ENCODE data around the gene SUGT1. TPM values are rescaled to one million over a fixed set of nuclear protein-coding genes. Genes with fewer than 3 reads are reported as not detected.

The SUGT1 gene
- total RNA-seq, 1 donor from 2014 or later = 49.8 TPM

GRCh38 chr13:52737965-52738364 is 85.3 kb downstream of the SUGT1 start:
- TF ChIP-seq CTCF (IDR thresholded peaks at IDR 0.05; ENCODE audit: insufficient read depth, low read length, poor library complexity, severe bottlenecking) = no peak
- H3K27me3 ChIP-seq (ENCODE audit: control insufficient read depth, insufficient read depth, low read length) = peaks cover 26% of the 10 kb centered on the region
- H3K36me3 ChIP-seq (ENCODE audit: control insufficient read depth, insufficient read depth, low read length) = no peaks in the 10 kb centered on the region
- H3K4me3 ChIP-seq (ENCODE audit: low read depth, low read length) = no peak overlapping the region
- DNase-seq (ENCODE audit: low read depth) = no peak

- Histone ChIP-seq H3K36me3 (ENCODE audit: control insufficient read depth, insufficient read depth, low read length) (no peaks in the 10 kb centered on the region), H3K4me3 (ENCODE audit: low read depth, low read length) (no peak overlapping the region), H3K27me3 (ENCODE audit: control insufficient read depth, insufficient read depth, low read length) (peaks cover 26% of the 10 kb centered on the region)
- DNase-seq (ENCODE audit: low read depth) = no peak
- peak; percentile 11 for TF ChIP-seq CTCF (IDR thresholded peaks at IDR 0.05; ENCODE audit: insufficient read depth, low read length, poor library complexity, severe bottlenecking)
Measured at GRCh38 chr13:52738719-52739467, 86.3 kb downstream of the SUGT1 start.

- peaks cover 26% of the 10 kb centered on the region for H3K27me3 ChIP-seq (ENCODE audit: control insufficient read depth, insufficient read depth, low read length)
- no peak within 1 kb of the TSS for H3K4me3 ChIP-seq (ENCODE audit: low read depth, low read length)
- TF ChIP-seq CTCF (IDR thresholded peaks at IDR 0.05; ENCODE audit: insufficient read depth, low read length, poor library complexity, severe bottlenecking) = no peak
- no peak for DNase-seq (ENCODE audit: low read depth)
- no peaks in the 10 kb centered on the region for H3K36me3 ChIP-seq (ENCODE audit: control insufficient read depth, insufficient read depth, low read length)
Measured at GRCh38 chr13:52739468-52740071, 86.9 kb downstream of the SUGT1 start, which contains the start of gene CNMD. Gene CNMD, minus strand, starts transcription at chr13:52739820. Its CDS starts 119 bp downstream, at chr13:52739701.

GRCh38 chr13:52743569-52743968 is 90.9 kb downstream of the SUGT1 start:
- TF ChIP-seq CTCF (IDR thresholded peaks at IDR 0.05; ENCODE audit: insufficient read depth, low read length, poor library complexity, severe bottlenecking) = no peak
- H3K36me3 ChIP-seq (ENCODE audit: control insufficient read depth, insufficient read depth, low read length) = no peaks in the 10 kb centered on the region
- H3K4me3 ChIP-seq (ENCODE audit: low read depth, low read length) = no peak overlapping the region
- no peak for DNase-seq (ENCODE audit: low read depth)
- peaks cover 23% of the 10 kb centered on the region for H3K27me3 ChIP-seq (ENCODE audit: control insufficient read depth, insufficient read depth, low read length)

- Histone ChIP-seq H3K27me3 (ENCODE audit: control insufficient read depth, insufficient read depth, low read length) (peaks cover 19% of the 10 kb centered on the region), H3K36me3 (ENCODE audit: control insufficient read depth, insufficient read depth, low read length) (no peaks in the 10 kb centered on the region), H3K4me3 (ENCODE audit: low read depth, low read length) (no peak overlapping the region)
- TF ChIP-seq CTCF (IDR thresholded peaks at IDR 0.05; ENCODE audit: insufficient read depth, low read length, poor library complexity, severe bottlenecking) = no peak
- DNase-seq (ENCODE audit: low read depth) = no peak
Measured at GRCh38 chr13:52743988-52744387, 91.4 kb downstream of the SUGT1 start.
